SU-DHL-6 (cell line): ENCODE results near the gene AHRR.

Experiments
- H2AFZ ChIP-seq: fragments of 200-600 bp; sonication (generic); 2 replicates; pipeline ENCODE4 v1.6.1; 2014; ENCODE audit warnings: low read depth, mild to moderate bottlenecking, moderate library complexity, mixed read lengths, antibody characterized with exemption, low read length; ENCODE audit not compliant: severe bottlenecking
- H3F3A ChIP-seq: fragments of 200-600 bp; shearing (Covaris generic); 2 replicates; pipeline ENCODE4 v1.6.0; 2016; ENCODE audit warnings: antibody characterized with exemption, mild to moderate bottlenecking; ENCODE audit not compliant: insufficient read depth
- H3K27ac ChIP-seq: fragments of 200-600 bp; sonication (generic); 2 replicates; pipeline ENCODE4 v1.5.1; 2016; ENCODE audit warnings: low read depth, mild to moderate bottlenecking, low read length, moderate library complexity, mixed read lengths
- H3K27me3 ChIP-seq: fragments of 200-600 bp; sonication (generic), shearing (Covaris generic); 2 replicates; pipeline ENCODE4 v1.6.0; 2014; ENCODE audit warnings: mild to moderate bottlenecking, low read length
- H3K36me3 ChIP-seq: fragments of 200-600 bp; sonication (generic); 2 replicates; pipeline ENCODE4 v1.6.1; 2014; ENCODE audit warnings: mild to moderate bottlenecking, low read length, mixed read lengths
- H3K4me2 ChIP-seq: fragments of 300-600, 200-600 bp; shearing (Covaris generic), sonication (generic); 2 replicates; pipeline ENCODE4 v1.6.0; 2014; ENCODE audit warnings: low read length, low read depth, mild to moderate bottlenecking; ENCODE audit not compliant: poor library complexity, severe bottlenecking
- H3K4me3 ChIP-seq: fragments of 200-600 bp; sonication (generic); 2 replicates; pipeline ENCODE4 v1.5.1; 2014; ENCODE audit warnings: antibody characterized with exemption, low read length, mild to moderate bottlenecking, mixed read lengths; ENCODE audit not compliant: insufficient read depth, poor library complexity, severe bottlenecking
- H3K79me2 ChIP-seq: fragments of 200-600 bp; sonication (generic); 2 replicates; pipeline ENCODE4 v1.6.1; 2014; ENCODE audit warnings: mild to moderate bottlenecking, low read length, moderate library complexity; ENCODE audit not compliant: insufficient read depth
- H3K9ac ChIP-seq: fragments of 200-600 bp; sonication (generic); 2 replicates; pipeline ENCODE4 v1.7.0; 2014; ENCODE audit warnings: mild to moderate bottlenecking, low read length
- H3K9me2 ChIP-seq: fragments of 200-600 bp; sonication (generic); replicated peaks from 2 replicates; pipeline ENCODE4 v1.6.1; 2014; ENCODE audit warnings: low read length; ENCODE audit not compliant: insufficient read depth
- H3K9me3 ChIP-seq: fragments of 200-600 bp; sonication (generic); 2 replicates; pipeline ENCODE4 v1.6.1; 2014; ENCODE audit warnings: low read length, mixed read lengths; ENCODE audit not compliant: insufficient read depth
- H4K20me1 ChIP-seq: fragments of 200-600 bp; sonication (generic); 2 replicates; pipeline ENCODE4 v1.6.1; 2014; ENCODE audit warnings: low read depth, mild to moderate bottlenecking, antibody characterized with exemption, low read length, moderate library complexity, mixed read lengths
- EZH2phosphoT487 ChIP-seq: fragments of 200-600 bp; sonication (generic), shearing (Covaris generic); conservative IDR thresholded peaks from 2 replicates; pipeline ENCODE4 v1.6.1; 2018; ENCODE audit warnings: mild to moderate bottlenecking, antibody characterized with exemption, low read length, moderate library complexity, mixed read lengths
- TF ChIP-seq, protein P1 (sequence below): fragments of 200-600 bp; sonication (generic); IDR thresholded peaks from one replicate; pipeline ENCODE4 v1.5.1; 2017; ENCODE audit warnings: antibody characterized with exemption, mild to moderate bottlenecking, low read length, moderate library complexity; ENCODE audit not compliant: insufficient read depth, poor library complexity, severe bottlenecking

The AHRR gene

DNA sequence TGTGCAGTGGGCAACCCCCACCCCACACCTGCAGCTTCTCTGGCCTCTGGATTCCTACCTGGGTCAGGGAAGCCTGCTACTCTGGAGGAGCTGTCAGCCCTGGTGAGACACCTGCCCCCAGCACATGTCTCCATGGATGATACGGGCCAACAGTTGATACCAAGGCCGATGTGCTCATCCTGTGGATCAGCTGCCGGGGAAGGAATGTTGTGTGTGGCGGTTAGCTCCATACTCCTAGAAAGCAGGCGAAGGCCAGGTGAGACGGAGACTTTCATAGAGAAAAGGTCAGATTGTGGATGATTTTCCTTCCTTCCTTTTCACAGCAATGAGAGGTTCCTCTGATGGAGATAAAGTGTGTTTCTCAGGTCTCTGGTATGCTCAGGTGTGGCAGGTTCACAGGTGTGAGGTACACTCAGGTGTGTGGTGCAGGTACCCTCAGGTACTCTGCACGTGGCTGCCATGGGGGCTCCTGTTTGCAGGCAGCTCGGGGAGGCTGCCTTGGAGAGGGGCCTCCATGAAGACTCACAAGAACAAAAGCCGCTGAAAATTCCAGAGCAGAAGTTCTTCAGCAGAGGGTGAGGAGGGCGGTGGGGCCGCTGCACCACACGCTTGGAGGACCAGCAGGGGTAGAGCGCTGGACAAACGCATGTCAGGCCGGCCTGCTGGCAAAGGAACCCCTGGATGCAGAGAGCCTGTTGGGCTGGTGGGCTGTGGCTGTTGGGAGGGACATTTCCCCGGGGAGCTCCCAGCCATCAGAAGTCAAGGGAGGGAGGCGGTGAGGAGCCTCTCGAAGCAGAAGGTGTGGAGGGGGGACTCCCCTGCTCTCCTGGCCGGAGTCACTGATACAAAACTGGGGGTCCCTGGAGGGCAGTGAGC is 5.1 kb upstream of the AHRR start:
- H3K27me3 ChIP-seq = no peaks in the 10 kb centered on the region
- no peak overlapping the region for H3K4me2 ChIP-seq
- 0 out of 2 replicates have a peak, but pooled peaks cover 3% of the 10 kb centered on the region for H3F3A ChIP-seq
- H4K20me1 ChIP-seq = no peaks in the 10 kb centered on the region
- no peak overlapping the region for H3K4me3 ChIP-seq
- no peaks in the 10 kb centered on the region for H3K36me3 ChIP-seq
- no peaks in the 10 kb centered on the region for H3K79me2 ChIP-seq
- H3K9ac ChIP-seq = no peak overlapping the region
- no peak overlapping the region for H2AFZ ChIP-seq
- TF ChIP-seq EZH2phosphoT487 = no peak
- TF ChIP-seq, protein P1, sequence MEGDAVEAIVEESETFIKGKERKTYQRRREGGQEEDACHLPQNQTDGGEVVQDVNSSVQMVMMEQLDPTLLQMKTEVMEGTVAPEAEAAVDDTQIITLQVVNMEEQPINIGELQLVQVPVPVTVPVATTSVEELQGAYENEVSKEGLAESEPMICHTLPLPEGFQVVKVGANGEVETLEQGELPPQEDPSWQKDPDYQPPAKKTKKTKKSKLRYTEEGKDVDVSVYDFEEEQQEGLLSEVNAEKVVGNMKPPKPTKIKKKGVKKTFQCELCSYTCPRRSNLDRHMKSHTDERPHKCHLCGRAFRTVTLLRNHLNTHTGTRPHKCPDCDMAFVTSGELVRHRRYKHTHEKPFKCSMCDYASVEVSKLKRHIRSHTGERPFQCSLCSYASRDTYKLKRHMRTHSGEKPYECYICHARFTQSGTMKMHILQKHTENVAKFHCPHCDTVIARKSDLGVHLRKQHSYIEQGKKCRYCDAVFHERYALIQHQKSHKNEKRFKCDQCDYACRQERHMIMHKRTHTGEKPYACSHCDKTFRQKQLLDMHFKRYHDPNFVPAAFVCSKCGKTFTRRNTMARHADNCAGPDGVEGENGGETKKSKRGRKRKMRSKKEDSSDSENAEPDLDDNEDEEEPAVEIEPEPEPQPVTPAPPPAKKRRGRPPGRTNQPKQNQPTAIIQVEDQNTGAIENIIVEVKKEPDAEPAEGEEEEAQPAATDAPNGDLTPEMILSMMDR = no peak
- H3K9me3 ChIP-seq = no peaks in the 10 kb centered on the region
- no peaks in the 10 kb centered on the region for H3K9me2 ChIP-seq
- H3K27ac ChIP-seq = no peak overlapping the region

DNA sequence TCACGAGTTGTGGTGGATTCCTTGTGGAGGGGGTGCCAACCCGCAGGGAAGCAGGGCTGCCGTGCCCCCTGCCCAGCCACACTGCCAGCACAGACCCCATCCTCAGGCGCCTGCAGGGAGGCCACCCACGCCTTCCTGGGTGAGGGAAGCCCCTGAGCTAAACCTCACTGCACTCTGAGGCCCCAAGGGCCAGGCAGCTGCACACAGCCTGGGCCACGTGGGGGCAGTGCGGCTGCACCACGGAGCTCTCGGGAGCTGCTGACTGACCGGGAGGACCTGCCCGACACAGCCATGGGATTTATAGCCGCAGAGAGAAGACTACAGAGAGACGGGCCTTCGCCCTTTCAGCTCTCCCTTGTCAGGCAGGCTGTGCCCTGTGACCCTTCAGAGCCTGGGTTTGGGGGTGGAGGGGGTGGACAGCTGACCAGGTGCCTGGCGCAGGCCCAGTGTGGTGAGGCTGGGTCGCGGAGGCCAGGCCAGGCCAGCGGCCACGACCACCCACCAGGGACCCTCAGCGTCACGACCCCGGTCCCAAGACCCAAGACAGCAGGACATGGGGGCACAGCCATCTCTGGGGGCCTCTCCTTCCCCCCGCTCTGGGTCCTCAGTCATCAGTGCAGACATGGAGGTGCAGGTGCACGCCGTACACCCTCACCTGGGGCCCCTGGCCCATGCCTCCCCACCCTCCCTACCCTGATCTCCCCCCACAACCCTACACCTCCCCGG is 4.3 kb upstream of the AHRR start:
- Histone ChIP-seq H3K27ac (peak overlapping the region; percentile 68), H4K20me1 (no peaks in the 10 kb centered on the region), H3K4me2 (peak overlapping the region; percentile 9)

DNA sequence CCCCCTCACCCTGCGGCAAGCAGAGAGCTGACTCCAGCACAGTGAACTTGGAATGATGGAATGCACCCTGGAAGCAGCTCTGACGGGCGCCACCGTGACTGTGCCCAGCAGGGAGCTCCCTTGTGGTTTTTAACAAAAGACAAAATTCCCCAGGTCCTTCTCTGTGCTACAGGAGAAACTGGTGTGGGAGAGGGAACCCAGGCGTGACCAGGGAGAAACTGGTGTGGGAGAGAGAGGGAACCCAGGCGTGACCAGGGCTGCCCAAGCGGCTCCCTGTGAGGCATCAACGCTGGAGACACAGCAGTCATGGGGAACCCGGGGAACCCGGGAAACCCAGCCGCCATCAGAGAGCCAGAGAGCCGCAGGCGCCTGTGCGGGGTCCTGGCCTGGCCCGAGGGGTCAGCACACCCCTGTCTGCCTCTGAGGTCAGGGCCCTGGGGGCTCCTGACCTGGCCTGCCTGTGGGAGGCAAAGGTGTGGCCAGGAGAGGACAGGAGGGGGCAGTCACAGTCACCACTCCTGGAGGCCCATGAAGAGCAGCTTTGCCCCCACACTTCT is 3.1 kb upstream of the AHRR start:
- Histone ChIP-seq H3K9me3 (no peaks in the 10 kb centered on the region), H3K9ac (no peak overlapping the region), H3K4me3 (no peak overlapping the region), H3K9me2 (no peaks in the 10 kb centered on the region), H3K27me3 (no peaks in the 10 kb centered on the region), H4K20me1 (no peaks in the 10 kb centered on the region), H3F3A (0 out of 2 replicates have a peak, but pooled peaks cover 3% of the 10 kb centered on the region), H3K4me2 (no peak overlapping the region), H2AFZ (no peak overlapping the region), H3K27ac (no peak overlapping the region), H3K36me3 (no peaks in the 10 kb centered on the region), H3K79me2 (no peaks in the 10 kb centered on the region)
- no peak for TF ChIP-seq EZH2phosphoT487
- TF ChIP-seq, protein P1 = no peak

More for the DNA sequence above, 4.3 kb upstream of the AHRR start:
- Histone ChIP-seq H3K36me3 (no peaks in the 10 kb centered on the region), H3K9ac (no peak overlapping the region), H2AFZ (no peak overlapping the region), H3K79me2 (no peaks in the 10 kb centered on the region), H3K4me3 (no peak overlapping the region), H3F3A (0 out of 2 replicates have a peak, but pooled peaks cover 3% of the 10 kb centered on the region), H3K9me2 (no peaks in the 10 kb centered on the region), H3K27me3 (no peaks in the 10 kb centered on the region), H3K9me3 (no peaks in the 10 kb centered on the region)
- no peak for TF ChIP-seq EZH2phosphoT487
- TF ChIP-seq, protein P1 = peak; percentile 76
